ENCODE measurements around the gene ACTR5. TPM values are rescaled to one million over a fixed set of nuclear protein-coding genes. Genes with fewer than 3 reads are reported as not detected.

The ACTR5 gene
- total RNA-seq, 1 experiment from 2014 or later, result 22.0 TPM

- Histone ChIP-seq H3K9ac (ENCODE audit: low read length) (no peak overlapping the region), H3K27ac (ENCODE audit: low read depth, low read length) (no peak overlapping the region), H4K20me1 (ENCODE audit: insufficient read depth) (no peaks in the 10 kb centered on the region), H2AFZ (ENCODE audit: low read depth, low read length, poor library complexity, severe bottlenecking) (no peak overlapping the region), H3K4me3 (replicated peaks in 1 of 2; ENCODE audit: low read depth in 1 of 2, low read length in 2 of 2) (no peak overlapping the region), H3K27me3 (ENCODE audit: insufficient read depth, low read length) (no peaks in the 10 kb centered on the region), H3K9me2 (ENCODE audit: insufficient read depth) (no peaks in the 10 kb centered on the region), H3K79me2 (ENCODE audit: insufficient read depth, low read length) (no peaks in the 10 kb centered on the region), H3K9me3 (ENCODE audit: control insufficient read depth in 1 of 2, insufficient read depth in 1 of 2, low read depth in 1 of 2, low read length in 2 of 2) (no peaks in the 10 kb centered on the region), H3K4me2 (ENCODE audit: low read length) (no peak overlapping the region), H3K4me1 (ENCODE audit: control insufficient read depth in 1 of 2, insufficient read depth in 2 of 2, low read length in 2 of 2) (peaks cover 44 to 56% of the 10 kb centered on the region in 2 experiments), H3K36me3 (ENCODE audit: control insufficient read depth in 1 of 2, insufficient read depth in 2 of 2, low read length in 2 of 2) (peaks cover 18 to 31% of the 10 kb centered on the region in 2 experiments; a peak in 3 of 4 replicates)
- no peak for ATAC-seq
- intact Hi-C loops (cut with micrococcal nuclease), result no loop called here
- CTCF ChIA-PET, result no interaction called here
- BruUV-seq (replicated peaks), result no TSS peak
- RAD21 ChIA-PET (ENCODE audit: low non-redundant PET in 1 of 2, low total read pairs in 2 of 2, uncharacterized antibody in 2 of 2, unreplicated experiment in 2 of 2), result no interaction called here
- POLR2A ChIA-PET, result no interaction called here
- no peak for DNase-seq (ENCODE audit: low read depth, low spot score)
- TF ChIP-seq MAX (IDR thresholded peaks at IDR 0.05), result no peak
- TF ChIP-seq CBX3 (IDR thresholded peaks at IDR 0.05; ENCODE audit: low read depth), result no peak
- TF ChIP-seq FOSL1 (IDR thresholded peaks at IDR 0.05; ENCODE audit: low read depth), result no peak
- TF ChIP-seq POLR2AphosphoS5 (IDR thresholded peaks at IDR 0.05; ENCODE audit: low read depth, low read length), result no peak
- TF ChIP-seq ELF1 (IDR thresholded peaks at IDR 0.05; ENCODE audit: borderline replicate concordance, low read depth), result no peak
- TF ChIP-seq EZH2phosphoT487 (IDR thresholded peaks at IDR 0.05; ENCODE audit: borderline replicate concordance), result no peak
- TF ChIP-seq RAD21 (IDR thresholded peaks at IDR 0.05; ENCODE audit: low read depth), result no peak
- TF ChIP-seq JUND (IDR thresholded peaks at IDR 0.05), result no peak
- TF ChIP-seq SRF (IDR thresholded peaks at IDR 0.05; ENCODE audit: low read depth), result no peak
- TF ChIP-seq CEBPB (IDR thresholded peaks at IDR 0.05; ENCODE audit: low read depth), result no peak
- no peak for TF ChIP-seq CTCF (IDR thresholded peaks at IDR 0.05 in 2 of 3, conservative IDR thresholded peaks at IDR 0.05 in 1 of 3; ENCODE audit: borderline replicate concordance in 1 of 3, insufficient read depth in 1 of 3, low read depth in 2 of 3, low read length in 2 of 3)
Measured at GRCh38 chr20:38776363-38776762, 28.1 kb downstream of the ACTR5 start.

Measured in HCT116 (cell line).